Fibroblast of lung (primary cell): ENCODE measurements around the gene RTBDN.

ENCODE experiments used
- EZH2 ChIP-seq: IDR thresholded peaks from 2 replicates; pipeline ENCODE4 v1.5.1; 2012; ENCODE audit warnings: low read length, control low read depth, mild to moderate bottlenecking; ENCODE audit errors: missing control alignments
- TF ChIP-seq, protein P1 (sequence below), 2 donors: IDR thresholded peaks in 1 of 2; conservative IDR thresholded peaks in 1 of 2; 1 replicate in 1 of 2; 2 replicates in 1 of 2; pipeline ENCODE4 v1.5.1; 2011 to 2012; ENCODE audit warnings: low read length in 2 of 2, control low read depth in 1 of 2, inconsistent platforms in 1 of 2, low read depth in 1 of 2, mild to moderate bottlenecking in 1 of 2

DNA sequence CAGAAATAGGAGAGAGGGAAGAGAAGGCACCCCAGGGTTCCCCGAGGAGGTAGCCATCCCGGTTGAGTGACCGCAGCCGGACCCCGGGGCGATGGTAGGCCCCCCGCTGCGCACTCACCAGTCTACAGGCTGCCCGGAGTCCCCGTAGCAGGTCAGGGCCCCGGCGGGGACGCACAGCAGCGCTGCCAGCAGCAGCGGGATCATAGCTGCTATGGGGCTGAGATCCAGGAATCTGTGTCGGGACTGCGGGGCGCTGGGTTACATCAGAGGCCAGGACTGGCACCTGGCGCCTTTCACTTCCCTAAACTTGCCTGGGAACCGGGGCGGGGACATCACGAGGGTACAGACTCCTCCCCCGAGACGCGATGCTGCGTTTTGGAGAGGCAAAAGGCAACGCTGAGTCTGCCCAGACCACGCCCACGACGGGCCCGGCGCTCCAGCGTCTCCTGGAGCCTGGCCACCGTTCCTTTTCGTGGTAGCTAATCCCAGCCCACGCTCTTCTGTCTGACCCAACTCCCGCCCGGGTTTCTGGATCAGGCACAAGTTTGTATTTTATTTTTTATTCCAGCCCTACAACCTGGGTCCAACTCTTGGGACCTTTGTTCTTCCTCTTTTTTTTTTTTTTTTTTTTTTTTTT, 46.9 kb upstream of the RTBDN start, which contains the start of gene DNASE2:
- TF ChIP-seq, protein P1, sequence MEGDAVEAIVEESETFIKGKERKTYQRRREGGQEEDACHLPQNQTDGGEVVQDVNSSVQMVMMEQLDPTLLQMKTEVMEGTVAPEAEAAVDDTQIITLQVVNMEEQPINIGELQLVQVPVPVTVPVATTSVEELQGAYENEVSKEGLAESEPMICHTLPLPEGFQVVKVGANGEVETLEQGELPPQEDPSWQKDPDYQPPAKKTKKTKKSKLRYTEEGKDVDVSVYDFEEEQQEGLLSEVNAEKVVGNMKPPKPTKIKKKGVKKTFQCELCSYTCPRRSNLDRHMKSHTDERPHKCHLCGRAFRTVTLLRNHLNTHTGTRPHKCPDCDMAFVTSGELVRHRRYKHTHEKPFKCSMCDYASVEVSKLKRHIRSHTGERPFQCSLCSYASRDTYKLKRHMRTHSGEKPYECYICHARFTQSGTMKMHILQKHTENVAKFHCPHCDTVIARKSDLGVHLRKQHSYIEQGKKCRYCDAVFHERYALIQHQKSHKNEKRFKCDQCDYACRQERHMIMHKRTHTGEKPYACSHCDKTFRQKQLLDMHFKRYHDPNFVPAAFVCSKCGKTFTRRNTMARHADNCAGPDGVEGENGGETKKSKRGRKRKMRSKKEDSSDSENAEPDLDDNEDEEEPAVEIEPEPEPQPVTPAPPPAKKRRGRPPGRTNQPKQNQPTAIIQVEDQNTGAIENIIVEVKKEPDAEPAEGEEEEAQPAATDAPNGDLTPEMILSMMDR (conservative IDR thresholded peaks at IDR 0.05 in 1 of 2, IDR thresholded peaks at IDR 0.05 in 1 of 2; ENCODE audit: low read depth in 1 of 2, low read length in 2 of 2) = no peak
- no peak for TF ChIP-seq EZH2
